AG09309 (cell line): ENCODE results near the gene EPHA4.

Source experiments
- DNase-seq: peaks from one replicate; pipeline ENCODE4 v3.0.0-alpha.2; 2010; ENCODE audit warnings: low read depth
- H3K4me3 ChIP-seq: 2 replicates; pipeline ENCODE4 v1.5.1; 2011; ENCODE audit warnings: mild to moderate bottlenecking, low read depth, low read length, moderate library complexity; ENCODE audit not compliant: control insufficient read depth
- CTCF ChIP-seq: IDR thresholded peaks from 2 replicates; pipeline ENCODE4 v1.5.1; 2011; ENCODE audit warnings: mild to moderate bottlenecking, low read depth, low read length, inconsistent platforms; ENCODE audit not compliant: insufficient read depth, control insufficient read depth; ENCODE audit errors: missing control alignments

EPHA4 gene

GRCh38 chr2:221385716-221386115 lies 186.4 kb downstream of the EPHA4 start:
- no peak overlapping the region for H3K4me3 ChIP-seq
- no peak for TF ChIP-seq CTCF
- no peak for DNase-seq

GRCh38 chr2:221381928-221382488 lies 190.1 kb downstream of the EPHA4 start:
- no peak for TF ChIP-seq CTCF
- H3K4me3 ChIP-seq: no peak overlapping the region
- no peak for DNase-seq

GRCh38 chr2:221380686-221381085 lies 191.4 kb downstream of the EPHA4 start:
- no peak overlapping the region for H3K4me3 ChIP-seq
- no peak for TF ChIP-seq CTCF
- DNase-seq: no peak

- H3K4me3 ChIP-seq: no peak overlapping the region
- no peak for TF ChIP-seq CTCF
- DNase-seq: no peak
These were observed 192.0 kb downstream of the EPHA4 start for GRCh38 chr2:221380062-221380461.

GRCh38 chr2:221377597-221377996 lies 194.5 kb downstream of the EPHA4 start:
- H3K4me3 ChIP-seq: no peak overlapping the region
- TF ChIP-seq CTCF: no peak
- DNase-seq: no peak

- H3K4me3 ChIP-seq: no peak overlapping the region
- peak; percentile 29 for DNase-seq
- TF ChIP-seq CTCF: no peak
These were observed 195.0 kb downstream of the EPHA4 start for GRCh38 chr2:221377066-221377465.

GRCh38 chr2:221374234-221374633 lies 197.9 kb downstream of the EPHA4 start:
- TF ChIP-seq CTCF: no peak
- no peak for DNase-seq

More at GRCh38 chr2:221374234-221374633, 197.9 kb downstream of the EPHA4 start:
- no peak overlapping the region for H3K4me3 ChIP-seq
